Type B pancreatic cell (in vitro differentiated cells): Measurements from ENCODE around the gene OPN1MW2. TPM values are rescaled to one million over a fixed set of nuclear protein-coding genes. Genes with fewer than 3 reads are reported as not detected.
A peak's percentile ranks its signal among the peaks of the same experiment; 100 is the strongest.
"Not testable (repeated sequence)": the region's sequence is repeated elsewhere in the genome, so short reads cannot be mapped to it uniquely, and the experiment has no call there.

Experiments
- DNase-seq: peaks from one replicate; pipeline ENCODE4 v3.0.0; 2021; ENCODE audit warnings: mixed read lengths; ENCODE audit not compliant: unreplicated experiment; ENCODE audit errors: extremely low spot score
- H3K27ac Mint-ChIP-seq: 2 replicates; pipeline ENCODE4 v1.8.0; 2021; ENCODE audit warnings: mild to moderate bottlenecking, mixed read lengths
- H3K27me3 Mint-ChIP-seq: 2 replicates; pipeline ENCODE4 v1.8.0; 2021; ENCODE audit warnings: mixed read lengths
- H3K36me3 Mint-ChIP-seq: 2 replicates; pipeline ENCODE4 v1.8.0; 2021; ENCODE audit warnings: mixed read lengths
- H3K4me1 Mint-ChIP-seq: one replicate; pipeline ENCODE4 v1.8.0; 2021; ENCODE audit warnings: mixed read lengths; ENCODE audit not compliant: unreplicated experiment
- H3K4me3 Mint-ChIP-seq: 2 replicates; pipeline ENCODE4 v1.8.0; 2021; ENCODE audit warnings: mild to moderate bottlenecking, mixed read lengths
- H3K9me3 Mint-ChIP-seq: 2 replicates; pipeline ENCODE4 v1.8.0; 2021; ENCODE audit warnings: mixed read lengths
- total RNA-seq: library from RNA; stranded (reverse); gene quantifications from 2 replicates; pipeline ENCODE4 v1.2.1, GENCODE V29; 2021; ENCODE audit warnings: low replicate concordance

The OPN1MW2 gene
- total RNA-seq, 1 donor from 2014 or later: not detected

GRCh38 chrX:154233620-154234019, 14.1 kb downstream of the OPN1MW2 start:
- H3K27me3 Mint-ChIP-seq, H3K4me1 Mint-ChIP-seq, H3K4me3 Mint-ChIP-seq, H3K36me3 Mint-ChIP-seq, H3K27ac Mint-ChIP-seq, H3K9me3 Mint-ChIP-seq, DNase-seq: not testable (repeated sequence)

GRCh38 chrX:154238939-154239559, 19.5 kb downstream of the OPN1MW2 start:
- H3K4me1 Mint-ChIP-seq, H3K36me3 Mint-ChIP-seq, H3K9me3 Mint-ChIP-seq, H3K27me3 Mint-ChIP-seq, H3K27ac Mint-ChIP-seq, H3K4me3 Mint-ChIP-seq: not testable (repeated sequence)
- peak; percentile 34 for DNase-seq

GRCh38 chrX:154239982-154240503, 20.5 kb downstream of the OPN1MW2 start:
- not testable (repeated sequence) for H3K9me3 Mint-ChIP-seq, H3K27me3 Mint-ChIP-seq, H3K4me3 Mint-ChIP-seq, H3K36me3 Mint-ChIP-seq, H3K27ac Mint-ChIP-seq, H3K4me1 Mint-ChIP-seq
- peak; percentile 48 for DNase-seq

- not testable (repeated sequence) for H3K9me3 Mint-ChIP-seq, H3K4me3 Mint-ChIP-seq, H3K27ac Mint-ChIP-seq, H3K36me3 Mint-ChIP-seq, DNase-seq, H3K4me1 Mint-ChIP-seq, H3K27me3 Mint-ChIP-seq
Observed at GRCh38 chrX:154247377-154248045, 28.0 kb downstream of the OPN1MW2 start.

GRCh38 chrX:154248076-154248475, 28.5 kb downstream of the OPN1MW2 start:
- H3K36me3 Mint-ChIP-seq, H3K4me3 Mint-ChIP-seq, H3K27me3 Mint-ChIP-seq, H3K4me1 Mint-ChIP-seq, H3K9me3 Mint-ChIP-seq, DNase-seq, H3K27ac Mint-ChIP-seq: not testable (repeated sequence)

- not testable (repeated sequence) for H3K27ac Mint-ChIP-seq, H3K27me3 Mint-ChIP-seq, DNase-seq, H3K36me3 Mint-ChIP-seq, H3K4me3 Mint-ChIP-seq, H3K4me1 Mint-ChIP-seq, H3K9me3 Mint-ChIP-seq
Observed at GRCh38 chrX:154257282-154257681, 37.7 kb downstream of the OPN1MW2 start, which contains the start of gene OPN1MW3. TSS of gene OPN1MW3 (plus strand) at chrX:154257582. CDS start at chrX:154257620, 38 bp downstream.

GRCh38 chrX:154258711-154259110, 39.2 kb downstream of the OPN1MW2 start:
- not testable (repeated sequence) for H3K9me3 Mint-ChIP-seq, H3K27me3 Mint-ChIP-seq, H3K4me1 Mint-ChIP-seq, H3K27ac Mint-ChIP-seq, DNase-seq, H3K36me3 Mint-ChIP-seq, H3K4me3 Mint-ChIP-seq

- not testable (repeated sequence) for H3K27ac Mint-ChIP-seq, H3K36me3 Mint-ChIP-seq, H3K4me1 Mint-ChIP-seq, H3K27me3 Mint-ChIP-seq, H3K4me3 Mint-ChIP-seq, DNase-seq, H3K9me3 Mint-ChIP-seq
Observed at GRCh38 chrX:154263072-154263471, 43.5 kb downstream of the OPN1MW2 start.

- DNase-seq, H3K4me1 Mint-ChIP-seq, H3K27ac Mint-ChIP-seq, H3K9me3 Mint-ChIP-seq, H3K36me3 Mint-ChIP-seq, H3K27me3 Mint-ChIP-seq, H3K4me3 Mint-ChIP-seq: not testable (repeated sequence)
Observed at GRCh38 chrX:154269245-154269644, 49.7 kb downstream of the OPN1MW2 start.

Other genes starting within 250 kb of the OPN1MW2 start
- gene HCFC1, start 247.9 kb upstream of the OPN1MW2 start, total RNA-seq: 81.2 and 98.0 TPM in 2 replicates
- gene TMEM187, start 247.0 kb upstream of the OPN1MW2 start, total RNA-seq: 14.4 and 15.2 TPM in 2 replicates
- 83.8 and 86.1 TPM in 2 replicates for gene IRAK1, start 199.9 kb upstream of the OPN1MW2 start, total RNA-seq
- 32.0 and 37.7 TPM in 2 replicates for gene MECP2, start 122.0 kb upstream of the OPN1MW2 start, total RNA-seq
- gene OPN1LW, start 75.5 kb upstream of the OPN1MW2 start, total RNA-seq: not detected in 2 replicates
- gene OPN1MW, start 37.2 kb upstream of the OPN1MW2 start, total RNA-seq: not detected in 2 replicates
- not detected in 2 replicates for gene OPN1MW3, start 37.8 kb downstream of the OPN1MW2 start, total RNA-seq
- not detected in 2 replicates for gene TEX28, start 75.4 kb downstream of the OPN1MW2 start, total RNA-seq
- gene TKTL1, start 76.0 kb downstream of the OPN1MW2 start, total RNA-seq: 0.56 TPM in 1 of 2 replicates, not detected in the other
- gene FLNA, start 154.9 kb downstream of the OPN1MW2 start, total RNA-seq: 806 and 851 TPM in 2 replicates
- gene EMD, start 159.5 kb downstream of the OPN1MW2 start, total RNA-seq: 56.7 and 62.7 TPM in 2 replicates
- gene RPL10, start 178.6 kb downstream of the OPN1MW2 start, total RNA-seq: 2,880 and 3,042 TPM in 2 replicates
- 13.3 and 14.4 TPM in 2 replicates for gene DNASE1L1, start 189.5 kb downstream of the OPN1MW2 start, total RNA-seq
- gene TAFAZZIN, start 191.8 kb downstream of the OPN1MW2 start, total RNA-seq: 30.5 and 46.1 TPM in 2 replicates
- 105 and 159 TPM in 2 replicates for gene ATP6AP1, start 208.9 kb downstream of the OPN1MW2 start, total RNA-seq
- gene GDI1, start 217.4 kb downstream of the OPN1MW2 start, total RNA-seq: 105 and 159 TPM in 2 replicates
- gene FAM50A, start 224.4 kb downstream of the OPN1MW2 start, total RNA-seq: 59.2 and 63.8 TPM in 2 replicates
- 62.9 and 85.1 TPM in 2 replicates for gene PLXNA3, start 238.5 kb downstream of the OPN1MW2 start, total RNA-seq